GM10266 (cell line): ENCODE data around the gene CNPPD1.

ENCODE experiments used
- DNase-seq: peaks from one replicate; pipeline ENCODE4 v3.0.0; 2012; ENCODE audit errors: extremely low spot score
- CTCF ChIP-seq: IDR thresholded peaks from 2 replicates; pipeline ENCODE4 v1.5.1; 2012; ENCODE audit warnings: mild to moderate bottlenecking, low read depth; ENCODE audit not compliant: control insufficient read depth, insufficient read depth; ENCODE audit errors: missing control alignments

Gene CNPPD1

GRCh38 chr2:219175486-219175885, 1.2 kb downstream of the CNPPD1 start:
- DNase-seq, result no peak
- no peak for TF ChIP-seq CTCF

GRCh38 chr2:219174801-219175200, 1.9 kb downstream of the CNPPD1 start:
- no peak for DNase-seq
- no peak for TF ChIP-seq CTCF

GRCh38 chr2:219174146-219174545, 2.6 kb downstream of the CNPPD1 start:
- no peak for DNase-seq
- no peak for TF ChIP-seq CTCF

- DNase-seq, result no peak
- no peak for TF ChIP-seq CTCF
Observed at GRCh38 chr2:219173176-219173575, 3.5 kb downstream of the CNPPD1 start.

GRCh38 chr2:219172231-219173154, 4.2 kb downstream of the CNPPD1 start:
- no peak for TF ChIP-seq CTCF
- DNase-seq, result no peak

- TF ChIP-seq CTCF, result peak; percentile 50
- DNase-seq, result peak; percentile 42
Observed at GRCh38 chr2:219171231-219171651, 5.5 kb downstream of the CNPPD1 start.
